ENCODE data around the gene XPO4.

DNA sequence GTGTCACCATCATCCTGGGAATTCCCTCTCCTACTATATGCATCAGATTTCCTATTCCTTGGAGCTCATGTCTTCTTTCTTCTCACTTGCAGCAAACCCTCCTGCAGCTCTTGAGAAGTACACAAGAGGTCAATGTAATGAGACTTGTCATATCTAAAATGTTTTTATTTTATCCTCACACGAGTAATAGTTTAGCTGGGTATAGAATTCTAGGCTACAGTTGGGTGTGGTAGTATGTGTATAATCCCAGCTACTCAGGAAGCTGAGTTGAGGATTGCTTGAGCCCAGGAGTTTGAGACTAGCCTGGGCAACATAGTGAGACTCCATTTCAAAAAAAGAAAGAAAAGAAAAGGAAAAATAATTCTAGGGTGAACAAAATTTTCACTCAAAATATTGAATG, 153.2 kb downstream of the XPO4 start:
- TF ChIP-seq, protein P1, sequence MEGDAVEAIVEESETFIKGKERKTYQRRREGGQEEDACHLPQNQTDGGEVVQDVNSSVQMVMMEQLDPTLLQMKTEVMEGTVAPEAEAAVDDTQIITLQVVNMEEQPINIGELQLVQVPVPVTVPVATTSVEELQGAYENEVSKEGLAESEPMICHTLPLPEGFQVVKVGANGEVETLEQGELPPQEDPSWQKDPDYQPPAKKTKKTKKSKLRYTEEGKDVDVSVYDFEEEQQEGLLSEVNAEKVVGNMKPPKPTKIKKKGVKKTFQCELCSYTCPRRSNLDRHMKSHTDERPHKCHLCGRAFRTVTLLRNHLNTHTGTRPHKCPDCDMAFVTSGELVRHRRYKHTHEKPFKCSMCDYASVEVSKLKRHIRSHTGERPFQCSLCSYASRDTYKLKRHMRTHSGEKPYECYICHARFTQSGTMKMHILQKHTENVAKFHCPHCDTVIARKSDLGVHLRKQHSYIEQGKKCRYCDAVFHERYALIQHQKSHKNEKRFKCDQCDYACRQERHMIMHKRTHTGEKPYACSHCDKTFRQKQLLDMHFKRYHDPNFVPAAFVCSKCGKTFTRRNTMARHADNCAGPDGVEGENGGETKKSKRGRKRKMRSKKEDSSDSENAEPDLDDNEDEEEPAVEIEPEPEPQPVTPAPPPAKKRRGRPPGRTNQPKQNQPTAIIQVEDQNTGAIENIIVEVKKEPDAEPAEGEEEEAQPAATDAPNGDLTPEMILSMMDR (IDR thresholded peaks at IDR 0.05): no peak
- TF ChIP-seq POLR2A (IDR thresholded peaks at IDR 0.05): no peak
